Liver (tissue), 9 donors: ENCODE results near the gene FBXW4. TPM values are rescaled to one million over a fixed set of nuclear protein-coding genes. Genes with fewer than 3 reads are reported as not detected.

Experiments used
- DNase-seq: peaks from one replicate; pipeline ENCODE4 v3.0.0-alpha.2; 2017; ENCODE audit warnings: low spot score
- H3K27ac ChIP-seq, 2 donors: one replicate each; pipeline ENCODE4 v1.7.0; 2013; ENCODE audit warnings: inconsistent platforms in 2 of 2, low read length in 2 of 2, control low read depth in 1 of 2, low read depth in 1 of 2, mild to moderate bottlenecking in 1 of 2
- H3K27me3 ChIP-seq, 4 donors: one replicate each; pipeline versions ENCODE4 v1.6.1 to v1.7.0; 2013; ENCODE audit warnings: low read length in 3 of 4, inconsistent platforms in 1 of 4, mild to moderate bottlenecking in 1 of 4, moderate library complexity in 1 of 4; ENCODE audit not compliant: control insufficient read depth in 4 of 4, insufficient read depth in 4 of 4
- H3K36me3 ChIP-seq, 4 donors: one replicate each; pipeline versions ENCODE4 v1.6.1 to v1.7.0; 2013; ENCODE audit warnings: low read length in 3 of 4, mild to moderate bottlenecking in 3 of 4, low read depth in 1 of 4, moderate library complexity in 1 of 4; ENCODE audit not compliant: control insufficient read depth in 4 of 4, insufficient read depth in 3 of 4
- H3K4me1 ChIP-seq, 4 donors: one replicate each; pipeline versions ENCODE4 v1.6.1 to v1.7.0; 2013; ENCODE audit warnings: low read length in 3 of 4, mild to moderate bottlenecking in 3 of 4, moderate library complexity in 1 of 4; ENCODE audit not compliant: control insufficient read depth in 4 of 4, insufficient read depth in 4 of 4
- H3K4me3 ChIP-seq, 3 donors: one replicate each; pipeline versions ENCODE4 v1.6.1 to v1.7.0; 2013; ENCODE audit warnings: low read length in 3 of 3, control low read depth in 1 of 3, low read depth in 1 of 3, mild to moderate bottlenecking in 1 of 3
- H3K9ac ChIP-seq, 2 donors: one replicate each; pipeline ENCODE4 v1.7.0; 2013; ENCODE audit warnings: low read length in 2 of 2, mild to moderate bottlenecking in 2 of 2, moderate library complexity in 2 of 2, control low read depth in 1 of 2, low read depth in 1 of 2
- H3K9me3 ChIP-seq, 4 donors: one replicate each; pipeline versions ENCODE4 v1.6.1 to v1.7.0; 2013; ENCODE audit warnings: low read length in 3 of 4; ENCODE audit not compliant: control insufficient read depth in 4 of 4
- EGR1 ChIP-seq, 2 donors: IDR thresholded peaks; 2 replicates each; pipeline ENCODE4 v1.6.1; 2016 to 2018; ENCODE audit warnings: antibody characterized with exemption in 2 of 2, low read depth in 2 of 2
- FOXA1 ChIP-seq: IDR thresholded peaks from 2 replicates; pipeline ENCODE4 v1.6.1; 2016; ENCODE audit warnings: antibody characterized with exemption
- FOXA2 ChIP-seq: IDR thresholded peaks from 2 replicates; pipeline ENCODE4 v1.6.1; 2016; ENCODE audit warnings: antibody characterized with exemption
- GABPA ChIP-seq, 2 donors: IDR thresholded peaks in 1 of 2; conservative IDR thresholded peaks in 1 of 2; 2 replicates each; pipeline ENCODE4 v1.6.1; 2016; ENCODE audit warnings: antibody characterized with exemption in 2 of 2, mild to moderate bottlenecking in 1 of 2, moderate library complexity in 1 of 2
- HNF4A ChIP-seq, 2 donors: conservative IDR thresholded peaks; 2 replicates each; pipeline ENCODE4 v1.6.1; 2016; ENCODE audit warnings: antibody characterized with exemption in 2 of 2, mild to moderate bottlenecking in 2 of 2
- HNF4G ChIP-seq: IDR thresholded peaks from 2 replicates; pipeline ENCODE4 v1.6.1; 2016; ENCODE audit warnings: antibody characterized with exemption
- JUND ChIP-seq, 2 donors: IDR thresholded peaks; 2 replicates each; pipeline ENCODE4 v1.6.1; 2016; ENCODE audit warnings: antibody characterized with exemption in 2 of 2
- NR2F2 ChIP-seq: IDR thresholded peaks from 2 replicates; pipeline ENCODE4 v1.6.1; 2016; ENCODE audit warnings: antibody characterized with exemption
- RAD21 ChIP-seq, 2 donors: IDR thresholded peaks; 2 replicates each; pipeline ENCODE4 v1.6.1; 2016; ENCODE audit warnings: antibody characterized with exemption in 2 of 2, mild to moderate bottlenecking in 2 of 2
- RXRA ChIP-seq, 2 donors: IDR thresholded peaks; 2 replicates each; pipeline ENCODE4 v1.6.1; 2017 to 2018; ENCODE audit warnings: antibody characterized with exemption in 2 of 2, mild to moderate bottlenecking in 1 of 2
- SP1 ChIP-seq: IDR thresholded peaks from 2 replicates; pipeline ENCODE4 v1.6.1; 2018; ENCODE audit warnings: antibody characterized with exemption, mild to moderate bottlenecking
- TAF1 ChIP-seq: conservative IDR thresholded peaks from 2 replicates; pipeline ENCODE4 v1.6.1; 2016; ENCODE audit warnings: antibody characterized with exemption, mild to moderate bottlenecking
- YY1 ChIP-seq: IDR thresholded peaks from 2 replicates; pipeline ENCODE4 v1.6.1; 2016; ENCODE audit warnings: antibody characterized with exemption, mild to moderate bottlenecking
- WGBS: extraction: QIAGEN DNeasy Blood & Tissue Kit; methylation state at CpG from one replicate; pipeline ENCODE4 v1.1.7; 2013; 5-methylcytosine and 5-hydroxymethylcytosine counted together
- polyA plus RNA-seq, 2 donors: library from polyadenylated mRNA; stranded (reverse) in 1 of 2; unstranded in 1 of 2; fragments of 200-250 nt in 1 of 2; fragments of >200 nt in 1 of 2; fragmentation: Nextera tagmentation in 1 of 2; extraction: Ambion mirVana in 1 of 2; gene quantifications; one replicate each; pipeline versions ENCODE4 v1.2.1 to v1.2.3, GENCODE V29; 2013 to 2015
- total RNA-seq, 2 donors: library from RNA; depleted of rRNA; stranded (reverse); fragments of >200 nt; gene quantifications; one replicate each; pipeline ENCODE4 v1.2.3, GENCODE V29; 2014
- TF ChIP-seq, protein P1 (sequence below): IDR thresholded peaks from 2 replicates; pipeline ENCODE4 v1.6.1; 2016; ENCODE audit warnings: antibody characterized with exemption
- TF ChIP-seq, protein P2 (sequence below): IDR thresholded peaks from 2 replicates; pipeline ENCODE4 v1.6.1; 2016; ENCODE audit warnings: antibody characterized with exemption
- TF ChIP-seq, protein P3 (sequence below): IDR thresholded peaks from 2 replicates; pipeline ENCODE4 v1.6.1; 2016; ENCODE audit warnings: antibody characterized with exemption
- TF ChIP-seq, protein P4 (sequence below): IDR thresholded peaks from 2 replicates; pipeline ENCODE4 v1.6.1; 2016; ENCODE audit warnings: antibody characterized with exemption, mild to moderate bottlenecking
- TF ChIP-seq, protein P5 (sequence below): fragments of 150-350 bp; IDR thresholded peaks from 2 replicates; pipeline ENCODE4 v1.5.1; 2017; ENCODE audit warnings: improper control_type of control experiment, low read depth, low read length; ENCODE audit not compliant: missing input control
- donor health status: healthy.
- donor health status: healthy.
- donor health status: healthy.
- donor health status: healthy.
- donor health status: healthy.

Gene FBXW4
- total and polyA plus RNA-seq, 4 donors = 5.4 to 54.1 (median 20.5) TPM

DNA sequence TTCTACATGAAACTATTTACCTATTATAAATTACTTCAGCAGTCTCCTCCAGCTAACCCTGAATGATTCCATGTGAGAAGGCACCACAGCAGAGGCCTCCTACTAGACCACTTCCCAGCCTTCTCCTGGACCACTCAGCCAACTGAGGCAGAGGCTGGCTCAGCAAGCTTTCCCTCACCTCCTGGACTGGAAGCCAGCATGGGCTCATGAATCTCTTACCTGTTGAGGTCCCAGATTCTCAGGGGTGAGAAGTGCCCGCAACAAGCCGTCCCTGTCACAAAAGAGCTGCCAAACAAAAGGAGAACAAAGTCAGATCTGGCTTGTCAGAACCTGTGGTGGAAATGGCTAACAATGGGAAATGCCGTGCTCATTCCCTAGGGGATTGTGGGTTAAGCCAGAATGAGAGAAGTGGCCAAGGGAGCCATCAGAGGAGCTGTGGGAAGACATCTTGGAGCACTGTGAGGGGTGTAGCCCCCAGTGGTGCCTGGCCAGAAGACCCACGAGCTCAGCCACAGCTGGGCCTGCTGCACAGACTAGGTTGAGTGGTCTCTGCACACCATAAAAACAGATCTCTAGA lies 70.4 kb downstream of the FBXW4 start (continued):
- no peak for TF ChIP-seq RXRA (IDR thresholded peaks at IDR 0.05)
- TF ChIP-seq RAD21 (IDR thresholded peaks at IDR 0.05) = no peak

DNA sequence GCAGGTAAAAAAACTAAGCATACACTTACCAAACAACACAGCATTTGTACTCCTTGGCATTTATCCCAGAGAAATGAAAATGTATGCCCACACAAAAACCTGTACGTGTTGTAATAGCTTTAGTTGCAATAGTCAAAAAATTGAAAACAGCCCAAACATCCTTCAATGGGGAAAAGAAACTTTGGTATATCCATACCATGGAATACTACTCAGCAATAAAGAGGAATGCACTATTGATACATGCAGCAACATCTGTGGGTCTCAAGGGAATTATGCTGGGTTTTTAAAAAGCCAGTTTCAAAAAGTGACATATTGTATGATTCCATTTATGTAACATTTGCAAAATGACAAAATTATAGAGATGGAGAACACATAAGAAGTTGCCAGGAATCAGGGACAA lies 71.4 kb downstream of the FBXW4 start:
- peaks cover 0 to 43% (median 4%) of the 10 kb centered on the region in 4 donors for H3K36me3 ChIP-seq
- no peaks in the 10 kb centered on the region for H3K4me1 ChIP-seq
- TF ChIP-seq GABPA (IDR thresholded peaks at IDR 0.05 in 1 of 2, conservative IDR thresholded peaks at IDR 0.05 in 1 of 2) = no peak
- TF ChIP-seq, protein P1, sequence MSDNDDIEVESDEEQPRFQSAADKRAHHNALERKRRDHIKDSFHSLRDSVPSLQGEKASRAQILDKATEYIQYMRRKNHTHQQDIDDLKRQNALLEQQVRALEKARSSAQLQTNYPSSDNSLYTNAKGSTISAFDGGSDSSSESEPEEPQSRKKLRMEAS = no peak
- TF ChIP-seq JUND (IDR thresholded peaks at IDR 0.05) = no peak
- TF ChIP-seq, protein P2, sequence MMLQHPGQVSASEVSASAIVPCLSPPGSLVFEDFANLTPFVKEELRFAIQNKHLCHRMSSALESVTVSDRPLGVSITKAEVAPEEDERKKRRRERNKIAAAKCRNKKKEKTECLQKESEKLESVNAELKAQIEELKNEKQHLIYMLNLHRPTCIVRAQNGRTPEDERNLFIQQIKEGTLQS = no peak
- no peak for TF ChIP-seq YY1
- no peak for TF ChIP-seq FOXA1
- TF ChIP-seq, protein P3, sequence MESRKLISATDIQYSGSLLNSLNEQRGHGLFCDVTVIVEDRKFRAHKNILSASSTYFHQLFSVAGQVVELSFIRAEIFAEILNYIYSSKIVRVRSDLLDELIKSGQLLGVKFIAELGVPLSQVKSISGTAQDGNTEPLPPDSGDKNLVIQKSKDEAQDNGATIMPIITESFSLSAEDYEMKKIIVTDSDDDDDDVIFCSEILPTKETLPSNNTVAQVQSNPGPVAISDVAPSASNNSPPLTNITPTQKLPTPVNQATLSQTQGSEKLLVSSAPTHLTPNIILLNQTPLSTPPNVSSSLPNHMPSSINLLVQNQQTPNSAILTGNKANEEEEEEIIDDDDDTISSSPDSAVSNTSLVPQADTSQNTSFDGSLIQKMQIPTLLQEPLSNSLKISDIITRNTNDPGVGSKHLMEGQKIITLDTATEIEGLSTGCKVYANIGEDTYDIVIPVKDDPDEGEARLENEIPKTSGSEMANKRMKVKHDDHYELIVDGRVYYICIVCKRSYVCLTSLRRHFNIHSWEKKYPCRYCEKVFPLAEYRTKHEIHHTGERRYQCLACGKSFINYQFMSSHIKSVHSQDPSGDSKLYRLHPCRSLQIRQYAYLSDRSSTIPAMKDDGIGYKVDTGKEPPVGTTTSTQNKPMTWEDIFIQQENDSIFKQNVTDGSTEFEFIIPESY = no peak
- no peak for TF ChIP-seq EGR1 (IDR thresholded peaks at IDR 0.05; ENCODE audit: low read depth in 2 of 2)
- TF ChIP-seq RAD21 (IDR thresholded peaks at IDR 0.05) = no peak
- no peak for TF ChIP-seq HNF4A (conservative IDR thresholded peaks at IDR 0.05)
- no peak overlapping the region for H3K4me3 ChIP-seq
- H3K9me3 ChIP-seq = no peaks in the 10 kb centered on the region
- no peak for DNase-seq
- no peak overlapping the region for H3K9ac ChIP-seq
- H3K27me3 ChIP-seq = no peaks in the 10 kb centered on the region
- no peak overlapping the region for H3K27ac ChIP-seq
- WGBS = 87% methylated on average over 1 of the region's 1 CpG

DNA sequence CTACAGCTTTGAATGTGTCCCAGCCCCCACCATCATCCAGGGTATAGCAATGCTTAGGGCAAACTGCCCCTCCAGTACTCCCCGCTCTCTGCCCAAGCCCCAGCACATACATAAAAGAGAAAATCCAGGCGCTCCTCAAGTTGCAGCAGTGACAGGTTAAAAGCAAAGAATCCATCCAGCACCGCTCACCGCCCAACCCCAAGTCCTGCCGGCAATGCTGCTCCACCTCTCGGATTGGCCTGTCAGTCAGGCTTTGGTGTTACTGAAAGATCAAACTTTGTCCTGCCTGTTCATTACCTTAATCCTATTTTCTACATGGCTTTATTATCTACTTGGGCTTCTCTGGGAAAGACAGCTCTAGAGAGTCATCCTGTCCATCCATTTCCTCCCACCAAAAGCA lies 75.0 kb downstream of the FBXW4 start:
- TF ChIP-seq, protein P1 = no peak
- TF ChIP-seq RAD21 (IDR thresholded peaks at IDR 0.05) = no peak
- TF ChIP-seq, protein P4, sequence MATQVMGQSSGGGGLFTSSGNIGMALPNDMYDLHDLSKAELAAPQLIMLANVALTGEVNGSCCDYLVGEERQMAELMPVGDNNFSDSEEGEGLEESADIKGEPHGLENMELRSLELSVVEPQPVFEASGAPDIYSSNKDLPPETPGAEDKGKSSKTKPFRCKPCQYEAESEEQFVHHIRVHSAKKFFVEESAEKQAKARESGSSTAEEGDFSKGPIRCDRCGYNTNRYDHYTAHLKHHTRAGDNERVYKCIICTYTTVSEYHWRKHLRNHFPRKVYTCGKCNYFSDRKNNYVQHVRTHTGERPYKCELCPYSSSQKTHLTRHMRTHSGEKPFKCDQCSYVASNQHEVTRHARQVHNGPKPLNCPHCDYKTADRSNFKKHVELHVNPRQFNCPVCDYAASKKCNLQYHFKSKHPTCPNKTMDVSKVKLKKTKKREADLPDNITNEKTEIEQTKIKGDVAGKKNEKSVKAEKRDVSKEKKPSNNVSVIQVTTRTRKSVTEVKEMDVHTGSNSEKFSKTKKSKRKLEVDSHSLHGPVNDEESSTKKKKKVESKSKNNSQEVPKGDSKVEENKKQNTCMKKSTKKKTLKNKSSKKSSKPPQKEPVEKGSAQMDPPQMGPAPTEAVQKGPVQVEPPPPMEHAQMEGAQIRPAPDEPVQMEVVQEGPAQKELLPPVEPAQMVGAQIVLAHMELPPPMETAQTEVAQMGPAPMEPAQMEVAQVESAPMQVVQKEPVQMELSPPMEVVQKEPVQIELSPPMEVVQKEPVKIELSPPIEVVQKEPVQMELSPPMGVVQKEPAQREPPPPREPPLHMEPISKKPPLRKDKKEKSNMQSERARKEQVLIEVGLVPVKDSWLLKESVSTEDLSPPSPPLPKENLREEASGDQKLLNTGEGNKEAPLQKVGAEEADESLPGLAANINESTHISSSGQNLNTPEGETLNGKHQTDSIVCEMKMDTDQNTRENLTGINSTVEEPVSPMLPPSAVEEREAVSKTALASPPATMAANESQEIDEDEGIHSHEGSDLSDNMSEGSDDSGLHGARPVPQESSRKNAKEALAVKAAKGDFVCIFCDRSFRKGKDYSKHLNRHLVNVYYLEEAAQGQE = no peak
- no peak for TF ChIP-seq FOXA2
- TF ChIP-seq, protein P2 = no peak
- no peak for TF ChIP-seq GABPA (IDR thresholded peaks at IDR 0.05 in 1 of 2, conservative IDR thresholded peaks at IDR 0.05 in 1 of 2)
- no peak for TF ChIP-seq HNF4G
- TF ChIP-seq, protein P3 = no peak
- no peak for TF ChIP-seq FOXA1
- no peak for TF ChIP-seq TAF1
- no peak for TF ChIP-seq EGR1 (IDR thresholded peaks at IDR 0.05; ENCODE audit: low read depth in 2 of 2)
- TF ChIP-seq NR2F2 = no peak
- TF ChIP-seq RXRA (IDR thresholded peaks at IDR 0.05) = no peak
- TF ChIP-seq JUND (IDR thresholded peaks at IDR 0.05) = no peak
- no peak for TF ChIP-seq HNF4A (conservative IDR thresholded peaks at IDR 0.05)
- TF ChIP-seq, protein P5, sequence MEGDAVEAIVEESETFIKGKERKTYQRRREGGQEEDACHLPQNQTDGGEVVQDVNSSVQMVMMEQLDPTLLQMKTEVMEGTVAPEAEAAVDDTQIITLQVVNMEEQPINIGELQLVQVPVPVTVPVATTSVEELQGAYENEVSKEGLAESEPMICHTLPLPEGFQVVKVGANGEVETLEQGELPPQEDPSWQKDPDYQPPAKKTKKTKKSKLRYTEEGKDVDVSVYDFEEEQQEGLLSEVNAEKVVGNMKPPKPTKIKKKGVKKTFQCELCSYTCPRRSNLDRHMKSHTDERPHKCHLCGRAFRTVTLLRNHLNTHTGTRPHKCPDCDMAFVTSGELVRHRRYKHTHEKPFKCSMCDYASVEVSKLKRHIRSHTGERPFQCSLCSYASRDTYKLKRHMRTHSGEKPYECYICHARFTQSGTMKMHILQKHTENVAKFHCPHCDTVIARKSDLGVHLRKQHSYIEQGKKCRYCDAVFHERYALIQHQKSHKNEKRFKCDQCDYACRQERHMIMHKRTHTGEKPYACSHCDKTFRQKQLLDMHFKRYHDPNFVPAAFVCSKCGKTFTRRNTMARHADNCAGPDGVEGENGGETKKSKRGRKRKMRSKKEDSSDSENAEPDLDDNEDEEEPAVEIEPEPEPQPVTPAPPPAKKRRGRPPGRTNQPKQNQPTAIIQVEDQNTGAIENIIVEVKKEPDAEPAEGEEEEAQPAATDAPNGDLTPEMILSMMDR = no peak
- TF ChIP-seq YY1 = no peak
- no peak for TF ChIP-seq SP1
- Histone ChIP-seq H3K4me1 (no peaks in the 10 kb centered on the region), H3K27ac (no peak overlapping the region), H3K27me3 (no peaks in the 10 kb centered on the region), H3K36me3 (peaks cover 0 to 41% (median 11%) of the 10 kb centered on the region in 4 donors), H3K9ac (no peak overlapping the region), H3K4me3 (no peak overlapping the region), H3K9me3 (no peaks in the 10 kb centered on the region)
- no peak for DNase-seq
- WGBS = 99% methylated on average over 6 of the region's 6 CpGs
